Hepatocyte (in vitro differentiated cells): Measurements from ENCODE around the gene KCTD10. TPM values are rescaled to one million over a fixed set of nuclear protein-coding genes. Genes with fewer than 3 reads are reported as not detected.

ENCODE experiments used
- DNase-seq: peaks from one replicate; pipeline ENCODE4 v3.0.0-alpha.2; 2016; ENCODE audit warnings: low spot score
- H2AFZ ChIP-seq: fragments of 200-600 bp; sonication (generic); 2 replicates; pipeline ENCODE4 v1.6.0; 2016; ENCODE audit warnings: antibody characterized with exemption, mild to moderate bottlenecking
- H3K27ac ChIP-seq: fragments of 200-600 bp; sonication (generic); 2 replicates; pipeline ENCODE4 v1.5.1; 2016; ENCODE audit warnings: mild to moderate bottlenecking
- H3K27me3 ChIP-seq: fragments of 200-600 bp; sonication (generic); 2 replicates; pipeline ENCODE4 v1.6.1; 2016
- H3K36me3 ChIP-seq: fragments of 200-600 bp; sonication (generic); replicated peaks from 2 replicates; pipeline ENCODE4 v1.5.1; 2016; ENCODE audit warnings: low read depth; ENCODE audit not compliant: insufficient read depth
- H3K4me1 ChIP-seq: fragments of 200-600 bp; sonication (generic); 2 replicates; pipeline ENCODE4 v1.5.1; 2016; ENCODE audit warnings: mild to moderate bottlenecking, moderate library complexity; ENCODE audit not compliant: insufficient read depth
- H3K4me2 ChIP-seq: fragments of 200-600 bp; sonication (generic); 2 replicates; pipeline ENCODE4 v1.6.0; 2016
- H3K4me3 ChIP-seq: fragments of 200-600 bp; sonication (generic); 2 replicates; pipeline ENCODE4 v1.5.1; 2016; ENCODE audit warnings: mild to moderate bottlenecking
- H3K79me2 ChIP-seq: fragments of 200-600 bp; sonication (generic); 2 replicates; pipeline ENCODE4 v1.6.0; 2017; ENCODE audit warnings: mild to moderate bottlenecking
- H3K9me2 ChIP-seq: fragments of 200-600 bp; sonication (generic); replicated peaks from 2 replicates; pipeline ENCODE4 v1.6.0; 2017; ENCODE audit warnings: mild to moderate bottlenecking; ENCODE audit not compliant: insufficient read depth
- H3K9me3 ChIP-seq: fragments of 200-600 bp; sonication (generic); 2 replicates; pipeline ENCODE4 v1.5.1; 2016; ENCODE audit warnings: low read depth, mild to moderate bottlenecking
- H4K20me1 ChIP-seq: fragments of 200-600 bp; sonication (generic); 2 replicates; pipeline ENCODE4 v1.6.0; 2016; ENCODE audit warnings: mild to moderate bottlenecking; ENCODE audit not compliant: insufficient read depth, poor library complexity, severe bottlenecking
- EZH2 ChIP-seq: fragments of 200-600 bp; sonication (generic); IDR thresholded peaks from 2 replicates; pipeline ENCODE4 v1.6.1; 2016; ENCODE audit warnings: antibody characterized with exemption, mild to moderate bottlenecking, borderline replicate concordance
- EZH2phosphoT487 ChIP-seq: fragments of 200-600 bp; sonication (generic); IDR thresholded peaks from one replicate; pipeline ENCODE4 v1.6.1; 2018; ENCODE audit warnings: antibody characterized with exemption, mild to moderate bottlenecking, low read depth, moderate library complexity; ENCODE audit not compliant: unreplicated experiment, severe bottlenecking
- WGBS: methylation state at CpG from one replicate; pipeline ENCODE4 v1.1.6; 2016; ENCODE audit warnings: low lambda C conversion rate; ENCODE audit errors: missing lambda C conversion rate; 5-methylcytosine and 5-hydroxymethylcytosine counted together
- polyA plus RNA-seq: library from polyadenylated mRNA; unstranded; fragments of >200 nt; fragmentation: Nextera tagmentation; extraction: Ambion mirVana; gene quantifications from 2 replicates; pipeline ENCODE4 v1.2.1, GENCODE V29; 2016
- total RNA-seq: library from RNA; depleted of rRNA; stranded (reverse); fragments of >200 nt; gene quantifications from 2 replicates; pipeline ENCODE4 v1.2.3, GENCODE V29; 2014
- TF ChIP-seq, protein P1 (sequence below): fragments of 200-600 bp; sonication (generic); IDR thresholded peaks from 2 replicates; pipeline ENCODE4 v1.5.1; 2016; ENCODE audit warnings: antibody characterized with exemption, mild to moderate bottlenecking; ENCODE audit not compliant: poor library complexity

The KCTD10 gene, protein sequence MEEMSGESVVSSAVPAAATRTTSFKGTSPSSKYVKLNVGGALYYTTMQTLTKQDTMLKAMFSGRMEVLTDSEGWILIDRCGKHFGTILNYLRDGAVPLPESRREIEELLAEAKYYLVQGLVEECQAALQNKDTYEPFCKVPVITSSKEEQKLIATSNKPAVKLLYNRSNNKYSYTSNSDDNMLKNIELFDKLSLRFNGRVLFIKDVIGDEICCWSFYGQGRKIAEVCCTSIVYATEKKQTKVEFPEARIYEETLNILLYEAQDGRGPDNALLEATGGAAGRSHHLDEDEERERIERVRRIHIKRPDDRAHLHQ
- total RNA-seq (29.7 and 37.0 TPM in 2 replicates), polyA plus RNA-seq (29.4 and 38.9 TPM in 2 replicates)

DNA sequence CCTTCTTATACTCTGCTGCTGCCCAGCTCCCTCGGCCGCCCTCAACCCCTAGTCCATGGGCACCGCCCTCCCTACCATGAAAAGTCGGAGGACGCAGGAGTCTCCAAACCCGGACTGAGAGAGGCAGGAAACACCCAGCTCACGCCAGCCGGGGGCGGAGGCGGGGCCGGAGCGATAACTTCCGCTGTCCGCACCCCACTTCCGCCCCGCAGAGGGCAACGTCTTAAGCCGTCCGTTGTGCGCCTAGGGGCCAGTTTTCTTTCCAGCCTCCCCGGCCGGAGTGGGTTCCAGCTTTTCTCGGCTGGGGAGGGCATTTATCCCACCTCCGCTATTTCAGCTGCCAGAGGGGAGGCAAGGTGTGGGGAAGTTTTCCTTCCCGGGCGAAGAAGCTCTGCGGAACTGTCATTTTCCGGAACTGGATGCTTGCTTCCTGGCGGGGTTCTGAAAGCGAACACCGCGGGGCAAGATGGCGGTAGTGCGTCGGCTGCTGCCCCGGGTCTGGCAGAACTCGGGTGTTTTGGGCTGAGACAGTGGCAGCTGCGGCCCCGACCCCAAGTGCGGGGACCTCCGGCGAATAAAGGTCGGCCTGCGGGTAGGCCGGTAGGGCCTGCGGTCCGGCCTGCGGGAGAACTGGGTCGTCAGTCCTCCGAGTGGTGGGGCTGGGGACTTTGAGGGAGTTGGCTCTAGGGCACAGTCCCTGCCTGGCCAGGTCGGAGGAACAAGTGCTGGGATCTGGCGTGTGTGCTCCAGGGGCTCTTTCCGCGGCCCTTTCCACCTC lies at the start of gene KCTD10, which contains the start of gene UBE3B:
KCTD10 (minus strand) TSS at position 116 of the 778 bp plus-strand sequence; CDS start at position 78, 38 bp downstream.
UBE3B (plus strand) TSS at position 450 of the 778 bp plus-strand sequence. CDS start 5,918 bp downstream, outside the sequence.
- peak within 1 kb of the TSS; percentile 91 for H3K4me2 ChIP-seq
- H3K4me1 ChIP-seq = peaks cover 4% of the 10 kb centered on the region
- peaks cover 16% of the 10 kb centered on the region for H4K20me1 ChIP-seq
- H3K36me3 ChIP-seq = no peaks in the 10 kb centered on the region
- peak within 1 kb of the TSS; percentile 79 for H3K4me3 ChIP-seq
- H3K27me3 ChIP-seq = no peaks in the 10 kb centered on the region
- TF ChIP-seq EZH2phosphoT487 (no peak), EZH2 (no peak)
- TF ChIP-seq, protein P1, sequence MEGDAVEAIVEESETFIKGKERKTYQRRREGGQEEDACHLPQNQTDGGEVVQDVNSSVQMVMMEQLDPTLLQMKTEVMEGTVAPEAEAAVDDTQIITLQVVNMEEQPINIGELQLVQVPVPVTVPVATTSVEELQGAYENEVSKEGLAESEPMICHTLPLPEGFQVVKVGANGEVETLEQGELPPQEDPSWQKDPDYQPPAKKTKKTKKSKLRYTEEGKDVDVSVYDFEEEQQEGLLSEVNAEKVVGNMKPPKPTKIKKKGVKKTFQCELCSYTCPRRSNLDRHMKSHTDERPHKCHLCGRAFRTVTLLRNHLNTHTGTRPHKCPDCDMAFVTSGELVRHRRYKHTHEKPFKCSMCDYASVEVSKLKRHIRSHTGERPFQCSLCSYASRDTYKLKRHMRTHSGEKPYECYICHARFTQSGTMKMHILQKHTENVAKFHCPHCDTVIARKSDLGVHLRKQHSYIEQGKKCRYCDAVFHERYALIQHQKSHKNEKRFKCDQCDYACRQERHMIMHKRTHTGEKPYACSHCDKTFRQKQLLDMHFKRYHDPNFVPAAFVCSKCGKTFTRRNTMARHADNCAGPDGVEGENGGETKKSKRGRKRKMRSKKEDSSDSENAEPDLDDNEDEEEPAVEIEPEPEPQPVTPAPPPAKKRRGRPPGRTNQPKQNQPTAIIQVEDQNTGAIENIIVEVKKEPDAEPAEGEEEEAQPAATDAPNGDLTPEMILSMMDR = no peak
- H2AFZ ChIP-seq = peak within 1 kb of the TSS; percentile 80
- under 1% methylated on average over 51 of the region's 54 CpGs for WGBS
- H3K9me3 ChIP-seq = no peaks in the 10 kb centered on the region
- H3K79me2 ChIP-seq = peaks cover 76% of the 10 kb centered on the region
- peak within 1 kb of the TSS; percentile 97 for H3K27ac ChIP-seq
- peak; percentile 95 for DNase-seq
- no peaks in the 10 kb centered on the region for H3K9me2 ChIP-seq

DNA sequence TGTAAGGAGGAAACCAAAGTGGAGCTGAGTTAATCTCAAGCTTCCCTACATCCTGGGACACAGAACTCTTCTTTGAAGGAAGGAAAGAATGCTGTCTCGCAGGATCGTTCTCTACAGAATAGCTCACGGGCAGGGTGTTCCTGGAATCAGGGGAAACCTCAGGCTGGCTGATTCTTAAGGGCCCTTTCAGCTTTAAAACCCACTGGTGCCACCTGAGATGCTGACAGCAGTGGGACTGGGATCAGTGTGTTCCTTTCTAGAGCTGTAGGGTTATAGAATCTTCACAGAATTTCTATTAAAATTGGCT lies 48.1 kb upstream of the KCTD10 start:
- Histone ChIP-seq H3K79me2 (no peaks in the 10 kb centered on the region), H3K4me2 (no peak overlapping the region), H3K4me1 (no peaks in the 10 kb centered on the region), H3K9me2 (no peaks in the 10 kb centered on the region), H2AFZ (no peak overlapping the region), H3K27me3 (no peaks in the 10 kb centered on the region), H3K36me3 (no peaks in the 10 kb centered on the region), H4K20me1 (no peaks in the 10 kb centered on the region), H3K4me3 (no peak overlapping the region), H3K9me3 (no peaks in the 10 kb centered on the region), H3K27ac (no peak overlapping the region)
- TF ChIP-seq EZH2 (no peak), EZH2phosphoT487 (no peak)
- TF ChIP-seq, protein P1 = no peak
- DNase-seq = no peak
- 67% methylated on average over 3 of the region's 3 CpGs for WGBS

DNA sequence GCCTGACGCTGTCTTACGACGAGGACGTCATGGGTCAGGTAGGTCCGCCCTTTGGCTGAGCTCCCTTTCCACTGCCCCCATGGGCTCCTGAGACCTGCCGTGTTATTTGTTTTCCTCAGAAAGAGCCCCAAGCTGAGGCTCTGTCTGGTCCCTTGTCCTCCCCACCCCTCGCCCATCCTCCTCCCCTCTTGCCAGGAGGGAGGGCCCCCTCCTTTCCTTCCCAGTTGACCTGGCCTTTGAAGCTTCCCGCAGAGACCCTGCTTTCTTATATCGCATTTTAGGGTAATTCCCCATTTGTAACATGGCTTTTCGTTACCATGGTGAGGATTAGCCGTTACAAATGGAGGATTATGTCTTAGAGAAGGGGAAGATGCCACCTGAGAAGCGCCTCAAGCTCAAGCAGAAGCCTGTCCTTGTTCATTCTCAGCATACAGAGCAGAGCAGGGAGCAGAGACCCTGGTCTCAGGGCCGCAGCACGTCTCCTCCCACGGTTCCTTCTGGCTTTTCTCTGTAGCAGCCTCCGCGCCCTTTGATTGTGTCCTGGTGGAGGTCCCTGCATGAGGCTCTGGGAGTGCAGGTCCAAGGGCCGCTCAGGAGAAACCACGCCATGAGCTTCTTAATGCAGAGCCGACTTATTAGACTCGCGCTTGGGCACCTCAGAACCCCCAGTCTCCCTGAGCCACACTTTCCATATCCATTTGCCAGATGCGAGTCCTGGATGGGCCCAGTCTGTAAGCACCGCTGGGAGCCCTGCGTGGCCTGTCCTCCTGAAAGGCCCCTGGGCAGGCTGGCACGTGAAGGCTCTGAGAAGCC lies 47.6 kb upstream of the KCTD10 start:
- Histone ChIP-seq H2AFZ (no peak overlapping the region), H3K9me3 (no peaks in the 10 kb centered on the region), H3K4me2 (no peak overlapping the region), H3K27me3 (no peaks in the 10 kb centered on the region), H3K4me3 (no peak overlapping the region), H3K9me2 (no peaks in the 10 kb centered on the region), H4K20me1 (no peaks in the 10 kb centered on the region), H3K79me2 (no peaks in the 10 kb centered on the region), H3K27ac (no peak overlapping the region), H3K4me1 (no peaks in the 10 kb centered on the region), H3K36me3 (no peaks in the 10 kb centered on the region)
- TF ChIP-seq, protein P1 = no peak
- TF ChIP-seq EZH2phosphoT487 = no peak
- TF ChIP-seq EZH2 = no peak
- DNase-seq = no peak
- WGBS = 75% methylated on average over 26 of the region's 26 CpGs
